Brain microvascular endothelial cell (primary cell): ENCODE data around the gene ABHD14A.

ENCODE experiments used
- DNase-seq: peaks from one replicate; pipeline ENCODE4 v3.0.0-alpha.2; 2020
- H3K27ac ChIP-seq: fragments of 250-450 bp; sonication (Bioruptor Pico); 2 replicates; pipeline ENCODE4 v1.5.1; 2020; ENCODE audit warnings: mild to moderate bottlenecking, moderate library complexity
- H3K27me3 ChIP-seq: fragments of 250-450 bp; sonication (Bioruptor Pico); replicated peaks from 2 replicates; pipeline ENCODE4 v1.5.1; 2020; ENCODE audit warnings: mild to moderate bottlenecking
- H3K36me3 ChIP-seq: fragments of 250-450 bp; sonication (Bioruptor Pico); replicated peaks from 2 replicates; pipeline ENCODE4 v1.5.1; 2020; ENCODE audit warnings: mild to moderate bottlenecking
- H3K4me3 ChIP-seq: 2 replicates; pipeline ENCODE4 v1.5.1; 2011; ENCODE audit warnings: low read depth, mild to moderate bottlenecking, control low read depth, low read length, moderate library complexity
- CTCF ChIP-seq: IDR thresholded peaks from 2 replicates; pipeline ENCODE4 v1.5.1; 2011; ENCODE audit warnings: low read depth, mild to moderate bottlenecking, moderate library complexity, low read length, control low read depth, inconsistent platforms; ENCODE audit errors: missing control alignments
- in situ Hi-C: cut with HindIII; loops from 2 replicates; pipeline ENCODE4 v1.10.0; 2017; ENCODE audit warnings: low sequenced_read_pairs, low pct_ligation_motif_present

ABHD14A gene

GRCh38 chr3:51940648-51941462 lies 34.0 kb upstream of the ABHD14A start:
- in situ Hi-C loops = no loop called here
- Histone ChIP-seq H3K36me3 (peaks cover 17% of the 10 kb centered on the region), H3K27ac (no peak overlapping the region), H3K27me3 (no peaks in the 10 kb centered on the region), H3K4me3 (peak overlapping the region; percentile 86)
- DNase-seq = no peak
- no peak for TF ChIP-seq CTCF

GRCh38 chr3:51941463-51941797 lies 33.4 kb upstream of the ABHD14A start:
- Histone ChIP-seq H3K4me3 (peak overlapping the region; percentile 86), H3K36me3 (peaks cover 14% of the 10 kb centered on the region), H3K27ac (no peak overlapping the region), H3K27me3 (no peaks in the 10 kb centered on the region)
- no peak for TF ChIP-seq CTCF
- DNase-seq = no peak
- in situ Hi-C loops = no loop called here

- in situ Hi-C loops = no loop called here
These were observed 32.9 kb upstream of the ABHD14A start, which contains the start of the genes PARP3 and RRP9 for GRCh38 chr3:51941798-51942602. Gene PARP3 (plus strand): TSS chr3:51942363. CDS start chr3:51943356, 993 bp downstream. Gene RRP9 (minus strand): TSS chr3:51941904. CDS start chr3:51941867, 37 bp downstream.

GRCh38 chr3:51942603-51943450 lies 32.0 kb upstream of the ABHD14A start:
- no peak for TF ChIP-seq CTCF

More at GRCh38 chr3:51941798-51942602, 32.9 kb upstream of the ABHD14A start, which contains the start of the genes PARP3 and RRP9:
- H3K36me3 ChIP-seq = peaks cover 8% of the 10 kb centered on the region
- TF ChIP-seq CTCF = peak; percentile 99
- DNase-seq = peak; percentile 100
- H3K27ac ChIP-seq = peak within 1 kb of the TSS; percentile 66
- H3K27me3 ChIP-seq = no peaks in the 10 kb centered on the region
- H3K4me3 ChIP-seq = peak within 1 kb of the TSS; percentile 86

More at GRCh38 chr3:51942603-51943450, 32.0 kb upstream of the ABHD14A start:
- H3K27me3 ChIP-seq = no peaks in the 10 kb centered on the region
- H3K27ac ChIP-seq = peak overlapping the region; percentile 66
- peak overlapping the region; percentile 57 for H3K4me3 ChIP-seq
- DNase-seq = peak; percentile 16
- peaks cover under 1% of the 10 kb centered on the region for H3K36me3 ChIP-seq
- in situ Hi-C loops = no loop called here
